K562 (cell line): ENCODE measurements around the gene HLA-DRB1. TPM values are rescaled to one million over a fixed set of nuclear protein-coding genes. Genes with fewer than 3 reads are reported as not detected.
A peak's percentile ranks its signal among the peaks of the same experiment; 100 is the strongest.

Experiments used
- ATAC-seq: fragments of 200-7000 bp; cut with Tn5 transposase; 3 replicates; pipeline ENCODE4 v1.9.1; 2020; ENCODE audit warnings: moderate library complexity
- BruUV-seq: library from RNA; stranded (reverse); fragments of 400-500 nt; replicated peaks from 2 replicates; lab custom pipeline; 2021; lab: Mats Ljungman, UMichigan
- CTCF ChIA-PET: fragments of 300-600 bp; formaldehyde crosslinking; extraction: SDS; loops from one replicate; lab custom pipeline; 2021; ENCODE audit warnings: low intra/inter-chr PET ratio; lab: Yijun Ruan, JAX
- POLR2A ChIA-PET: fragments of 300-600, 350-650 bp; sonication (Branson Sonifier 250); formaldehyde crosslinking; extraction: SDS; loops from one replicate; lab custom pipeline; 2021; ENCODE audit warnings: antibody characterized with exemption, inconsistent platforms; lab: Yijun Ruan, JAX
- DNase-seq, 4 experiments: peaks; one replicate each; pipeline versions ENCODE4 v3.0.0 to v3.0.0-alpha.2; 2011 to 2018; ENCODE audit warnings: low spot score in 3 of 4, mixed read lengths in 3 of 4; ENCODE audit errors: extremely low read depth in 1 of 4
- FAIRE-seq: peaks from 2 replicates; lab custom pipeline; 2011; peaks lifted over from hg19 to GRCh38; lab: Jason Lieb, UNC
- H2AFZ ChIP-seq: 2 replicates; pipeline ENCODE4 v1.6.0; 2011; ENCODE audit warnings: low read depth, low read length, control low read depth, inconsistent platforms
- H3K27ac ChIP-seq: fragments of 200-600 bp; 3 replicates; pipeline ENCODE4 v1.8.0; 2011; ENCODE audit warnings: low read depth, mild to moderate bottlenecking, control low read depth, inconsistent platforms, low read length, moderate library complexity, mixed read lengths; ENCODE audit errors: extremely low read depth
- H3K27me3 ChIP-seq, 2 experiments: fragments of 300-600 bp in 1 of 2; 2 replicates in 1 of 2; 3 replicates in 1 of 2; pipeline versions ENCODE4 v1.6.0 to v1.8.0; 2011; ENCODE audit warnings: inconsistent platforms in 2 of 2, low read length in 2 of 2, mild to moderate bottlenecking in 1 of 2, mixed read lengths in 1 of 2, moderate library complexity in 1 of 2; ENCODE audit not compliant: control insufficient read depth in 2 of 2, insufficient read depth in 2 of 2
- H3K36me3 ChIP-seq: fragments of 300-600 bp; 3 replicates; pipeline ENCODE4 v1.8.0; 2011; ENCODE audit warnings: mild to moderate bottlenecking, low read length, inconsistent platforms; ENCODE audit not compliant: control insufficient read depth, insufficient read depth
- H3K4me1 ChIP-seq, 2 experiments: fragments of 200-600 bp in 1 of 2; replicated peaks in 1 of 2; 2 replicates in 1 of 2; 3 replicates in 1 of 2; pipeline versions ENCODE4 v1.5.1 to v1.8.0; 2011; ENCODE audit warnings: inconsistent platforms in 2 of 2, low read length in 2 of 2, mild to moderate bottlenecking in 1 of 2, mixed read lengths in 1 of 2, moderate library complexity in 1 of 2; ENCODE audit not compliant: control insufficient read depth in 2 of 2, insufficient read depth in 2 of 2
- H3K4me2 ChIP-seq: 2 replicates; pipeline ENCODE4 v1.6.1; 2011; ENCODE audit warnings: low read length, control low read depth, inconsistent platforms, mixed read lengths; ENCODE audit not compliant: insufficient read depth
- H3K4me3 ChIP-seq: fragments of 200-600 bp; sonication (generic), shearing (Covaris generic); 2 replicates; pipeline ENCODE4 v1.5.1; 2016; ENCODE audit warnings: control low read depth, inconsistent platforms
- H3K79me2 ChIP-seq: fragments of 200-600 bp; 3 replicates; pipeline ENCODE4 v1.8.0; 2011; ENCODE audit warnings: low read length, inconsistent platforms; ENCODE audit not compliant: control insufficient read depth, insufficient read depth
- H3K9ac ChIP-seq, 2 experiments: 2 replicates each; pipeline versions ENCODE4 v1.6.0 to v1.6.1; 2011; ENCODE audit warnings: low read depth in 2 of 2, low read length in 2 of 2, control low read depth in 1 of 2, inconsistent platforms in 1 of 2, mild to moderate bottlenecking in 1 of 2, mixed read lengths in 1 of 2; ENCODE audit not compliant: insufficient read depth in 1 of 2
- H3K9me1 ChIP-seq: one replicate; pipeline ENCODE4 v1.6.0; 2011; ENCODE audit warnings: inconsistent platforms, mild to moderate bottlenecking, low read length, moderate library complexity; ENCODE audit not compliant: control insufficient read depth, insufficient read depth
- H3K9me3 ChIP-seq: replicated peaks from 2 replicates; pipeline ENCODE4 v1.5.1; 2011; ENCODE audit warnings: low read depth, low read length, inconsistent platforms; ENCODE audit not compliant: control insufficient read depth, insufficient read depth
- H4K20me1 ChIP-seq: replicated peaks from 2 replicates; pipeline ENCODE4 v1.6.1; 2011; ENCODE audit warnings: low read length, inconsistent platforms, mixed read lengths; ENCODE audit not compliant: control insufficient read depth, insufficient read depth
- CREBBP ChIP-seq: IDR thresholded peaks from one replicate; pipeline ENCODE4 v1.6.1; 2012; ENCODE audit warnings: low read depth, mild to moderate bottlenecking, control low read depth, inconsistent platforms, low read length
- RBFOX2 ChIP-seq: fragments of 200-400 bp; formaldehyde crosslinking; IDR thresholded peaks from 2 replicates; pipeline ENCODE4 v1.6.1; 2017; ENCODE audit warnings: low read depth, mild to moderate bottlenecking, low read length, moderate library complexity
- ZNF354B ChIP-seq: fragments of 250-450 bp; sonication (Bioruptor Pico); IDR thresholded peaks from 2 replicates; pipeline ENCODE4 v1.4.0; 2020
- WGBS: fragments of 100-300 bp; shearing (Covaris generic); methylation state at CpG from one replicate; pipeline ENCODE4 v1.1.6; 2016; ENCODE audit warnings: low coverage, mixed read lengths; ENCODE audit not compliant: insufficient coverage; ENCODE audit errors: missing lambda C conversion rate; 5-methylcytosine and 5-hydroxymethylcytosine counted together
- in situ Hi-C: fragments of 300-500 bp; cut with MboI; formaldehyde crosslinking; loops from 4 replicates; pipeline ENCODE4 v1.15.0; 2018; ENCODE audit warnings: inconsistent platforms, mixed read lengths
- intact Hi-C: fragments of 100-400 bp; cut with micrococcal nuclease; formaldehyde crosslinking; loops from 2 replicates; pipeline ENCODE4 v1.14.2; 2022
- polyA plus RNA-seq, 8 experiments: library from polyadenylated mRNA; depleted of rRNA in 4 of 8; stranded (reverse) in 5 of 8; unstranded in 3 of 8; fragments of >200 nt; fragmentation: Nextera tagmentation in 2 of 8; fragmentation: Illumina TruSeq in 1 of 8; extraction: Ambion mirVana in 2 of 8; extraction: Trizol in 1 of 8; gene quantifications; 2 replicates each; pipeline versions ENCODE4 v1.2.1 to v1.2.3, GENCODE V29; 2011 to 2014; ENCODE audit warnings: inconsistent platforms in 1 of 8, missing spikeins in 1 of 8
- total RNA-seq, 7 experiments: library from RNA; depleted of rRNA in 6 of 7; stranded (reverse); fragments of >200 nt in 6 of 7; fragmentation: Illumina TruSeq in 2 of 7; extraction: Trizol in 2 of 7; gene quantifications; 2 replicates each; pipeline versions ENCODE4 v1.2.1 to v1.2.3, GENCODE V29; 2011 to 2021; ENCODE audit warnings: low replicate concordance in 1 of 7
- TF ChIP-seq, protein P1 (sequence below), 2 experiments: IDR thresholded peaks in 1 of 2; conservative IDR thresholded peaks in 1 of 2; 2 replicates each; pipeline ENCODE4 v1.6.1; 2016; ENCODE audit warnings: low read depth in 2 of 2, mild to moderate bottlenecking in 1 of 2, missing compliant biosample characterization in 1 of 2, missing genetic modification characterization in 1 of 2, moderate library complexity in 1 of 2
- TF ChIP-seq, protein P2 (sequence below): sonication (generic); formaldehyde crosslinking; IDR thresholded peaks from 2 replicates; pipeline ENCODE4 v1.8.1; 2023; ENCODE audit warnings: mild to moderate bottlenecking, missing genetic modification reagents

The HLA-DRB1 gene
- total and polyA plus RNA-seq, 9 of the 15 experiments (the other 6 are each of a cell fraction or from before 2014, with no cell fraction given), result 0.06 to 0.78 (median 0.06) TPM; not detected in 6

DNA sequence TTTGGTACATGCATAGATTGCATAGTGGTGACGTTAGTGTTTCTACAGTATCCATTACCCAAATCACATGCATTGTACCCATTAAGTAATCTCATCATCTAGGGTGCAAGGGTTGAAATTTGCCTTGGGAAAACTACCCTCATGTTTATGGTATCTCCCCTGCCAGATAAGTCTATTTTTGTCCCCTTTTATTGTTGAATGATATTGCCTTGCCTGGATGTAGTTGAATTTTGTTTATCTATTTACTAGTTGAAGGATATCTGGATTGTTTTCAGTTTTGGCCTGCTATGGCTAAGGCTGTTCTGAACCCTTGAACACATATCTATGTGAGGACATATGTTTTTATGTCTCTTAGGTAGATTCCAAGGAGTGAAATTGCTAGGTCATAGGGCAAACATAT, 13.4 kb downstream of the HLA-DRB1 start:
- 0% methylated on average over 1 of the region's 1 CpG for WGBS
- Histone ChIP-seq H3K9me3 (no peaks in the 10 kb centered on the region), H3K9me1 (no peaks in the 10 kb centered on the region), H2AFZ (no peak overlapping the region), H3K4me1 (no peaks in the 10 kb centered on the region), H3K27me3 (no peaks in the 10 kb centered on the region), H3K36me3 (no peaks in the 10 kb centered on the region), H3K79me2 (no peaks in the 10 kb centered on the region), H3K4me3 (no peak overlapping the region), H4K20me1 (no peaks in the 10 kb centered on the region), H3K9ac (no peak overlapping the region), H3K27ac (no peak overlapping the region), H3K4me2 (no peak overlapping the region)
- BruUV-seq, result no TSS peak
- ChIA-PET POLR2A (no interaction called here), CTCF (no interaction called here)
- intact Hi-C loops, result loop anchor here (10.0 kb wide), 1 partner anchor 91 kb away; no protein-coding TSS in a partner anchor
- ATAC-seq, result no peak
- FAIRE-seq, result peak; percentile 19
- in situ Hi-C loops, result no loop called here
- TF ChIP-seq, protein P1, sequence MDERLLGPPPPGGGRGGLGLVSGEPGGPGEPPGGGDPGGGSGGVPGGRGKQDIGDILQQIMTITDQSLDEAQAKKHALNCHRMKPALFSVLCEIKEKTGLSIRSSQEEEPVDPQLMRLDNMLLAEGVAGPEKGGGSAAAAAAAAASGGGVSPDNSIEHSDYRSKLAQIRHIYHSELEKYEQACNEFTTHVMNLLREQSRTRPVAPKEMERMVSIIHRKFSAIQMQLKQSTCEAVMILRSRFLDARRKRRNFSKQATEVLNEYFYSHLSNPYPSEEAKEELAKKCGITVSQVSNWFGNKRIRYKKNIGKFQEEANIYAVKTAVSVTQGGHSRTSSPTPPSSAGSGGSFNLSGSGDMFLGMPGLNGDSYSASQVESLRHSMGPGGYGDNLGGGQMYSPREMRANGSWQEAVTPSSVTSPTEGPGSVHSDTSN (CRISPR knock-in tag; IDR thresholded peaks at IDR 0.05; ENCODE audit: low read depth), result no peak
- TF ChIP-seq, protein P1 (tag; conservative IDR thresholded peaks at IDR 0.05; ENCODE audit: low read depth), result no peak
- TF ChIP-seq ZNF354B (CRISPR knock-in tag), result no peak
- TF ChIP-seq, protein P2, sequence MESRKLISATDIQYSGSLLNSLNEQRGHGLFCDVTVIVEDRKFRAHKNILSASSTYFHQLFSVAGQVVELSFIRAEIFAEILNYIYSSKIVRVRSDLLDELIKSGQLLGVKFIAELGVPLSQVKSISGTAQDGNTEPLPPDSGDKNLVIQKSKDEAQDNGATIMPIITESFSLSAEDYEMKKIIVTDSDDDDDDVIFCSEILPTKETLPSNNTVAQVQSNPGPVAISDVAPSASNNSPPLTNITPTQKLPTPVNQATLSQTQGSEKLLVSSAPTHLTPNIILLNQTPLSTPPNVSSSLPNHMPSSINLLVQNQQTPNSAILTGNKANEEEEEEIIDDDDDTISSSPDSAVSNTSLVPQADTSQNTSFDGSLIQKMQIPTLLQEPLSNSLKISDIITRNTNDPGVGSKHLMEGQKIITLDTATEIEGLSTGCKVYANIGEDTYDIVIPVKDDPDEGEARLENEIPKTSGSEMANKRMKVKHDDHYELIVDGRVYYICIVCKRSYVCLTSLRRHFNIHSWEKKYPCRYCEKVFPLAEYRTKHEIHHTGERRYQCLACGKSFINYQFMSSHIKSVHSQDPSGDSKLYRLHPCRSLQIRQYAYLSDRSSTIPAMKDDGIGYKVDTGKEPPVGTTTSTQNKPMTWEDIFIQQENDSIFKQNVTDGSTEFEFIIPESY (CRISPR knock-in tag), result no peak
- TF ChIP-seq CREBBP, result no peak
- no peak for TF ChIP-seq RBFOX2
- no peak for DNase-seq
